WTC11 (cell line): ENCODE data around the gene UAP1L1. TPM values are rescaled to one million over a fixed set of nuclear protein-coding genes. Genes with fewer than 3 reads are reported as not detected.

Experiments used
- ATAC-seq: fragments of 200-7000 bp; cut with Tn5 transposase; 2 replicates; pipeline ENCODE4 v1.10.0; 2021; ENCODE audit warnings: mild to moderate bottlenecking, moderate library complexity
- CTCF ChIA-PET: fragments of 300-600 bp; sonication (Branson Sonifier 250); formaldehyde crosslinking; loops from one replicate; lab custom pipeline; 2021; ENCODE audit warnings: antibody characterized with exemption; lab: Charles Lee
- POLR2A ChIA-PET: fragments of 350-600 bp; sonication (Branson Sonifier 250); formaldehyde crosslinking; loops from one replicate; lab custom pipeline; 2021; ENCODE audit warnings: antibody characterized with exemption; lab: Charles Lee
- DNase-seq: peaks from one replicate; pipeline ENCODE4 v3.0.0; 2021; ENCODE audit warnings: low spot score
- H3K27ac Mint-ChIP-seq: 2 replicates; pipeline ENCODE4 v1.8.0; 2021; ENCODE audit warnings: mixed read lengths
- H3K27me3 Mint-ChIP-seq: 2 replicates; pipeline ENCODE4 v1.8.0; 2021; ENCODE audit warnings: low read depth, mild to moderate bottlenecking, moderate library complexity, mixed read lengths
- H3K36me3 Mint-ChIP-seq: 2 replicates; pipeline ENCODE4 v1.8.0; 2021; ENCODE audit warnings: mixed read lengths
- H3K4me1 Mint-ChIP-seq: 2 replicates; pipeline ENCODE4 v1.8.0; 2022; ENCODE audit warnings: mixed read lengths
- H3K4me3 Mint-ChIP-seq: 2 replicates; pipeline ENCODE4 v1.8.0; 2021; ENCODE audit warnings: mild to moderate bottlenecking, moderate library complexity, mixed read lengths
- H3K9me3 Mint-ChIP-seq: 2 replicates; pipeline ENCODE4 v1.8.0; 2021; ENCODE audit warnings: mixed read lengths
- CBFB ChIP-seq: sonication (generic); formaldehyde crosslinking; IDR thresholded peaks from 2 replicates; pipeline ENCODE4 v1.8.1; 2022; ENCODE audit warnings: mild to moderate bottlenecking, low read depth, missing genetic modification reagents
- ELF4 ChIP-seq: sonication (generic); formaldehyde crosslinking; IDR thresholded peaks from 2 replicates; pipeline ENCODE4 v1.8.1; 2022; ENCODE audit warnings: low read depth, mild to moderate bottlenecking, moderate library complexity, missing genetic modification reagents
- ERG ChIP-seq: fragments of 250-450 bp; sonication (Bioruptor Pico); IDR thresholded peaks from 2 replicates; pipeline ENCODE4 v1.8.0; 2021; ENCODE audit warnings: mild to moderate bottlenecking
- GRHL2 ChIP-seq: fragments of 250-450 bp; sonication (Bioruptor Pico); IDR thresholded peaks from 2 replicates; pipeline ENCODE4 v1.8.0; 2022; ENCODE audit warnings: mild to moderate bottlenecking, moderate library complexity; ENCODE audit not compliant: insufficient replicate concordance, severe bottlenecking
- GTF2I ChIP-seq: fragments of 250-450 bp; sonication (Bioruptor Pico); conservative IDR thresholded peaks from 2 replicates; pipeline ENCODE4 v1.4.0; 2021; ENCODE audit warnings: mild to moderate bottlenecking
- IRF1 ChIP-seq: sonication (generic); formaldehyde crosslinking; IDR thresholded peaks from 2 replicates; pipeline ENCODE4 v1.8.0; 2023; ENCODE audit warnings: missing genetic modification reagents
- MYBL2 ChIP-seq: sonication (generic); formaldehyde crosslinking; IDR thresholded peaks from 2 replicates; pipeline ENCODE4 v1.8.1; 2023; ENCODE audit warnings: mild to moderate bottlenecking, moderate library complexity, missing genetic modification reagents
- NR3C1 ChIP-seq: sonication (generic); formaldehyde crosslinking; conservative IDR thresholded peaks from 2 replicates; pipeline ENCODE4 v1.8.1; 2023; ENCODE audit warnings: low read depth, mild to moderate bottlenecking, missing genetic modification reagents
- RORB ChIP-seq: fragments of 250-450 bp; sonication (Bioruptor Pico); IDR thresholded peaks from 2 replicates; pipeline ENCODE4 v1.9.0; 2021; ENCODE audit warnings: mild to moderate bottlenecking
- SMAD4 ChIP-seq: sonication (generic); formaldehyde crosslinking; IDR thresholded peaks from 2 replicates; pipeline ENCODE4 v1.8.0; 2022; ENCODE audit warnings: mild to moderate bottlenecking, missing genetic modification reagents
- STAT6 ChIP-seq: sonication (generic); formaldehyde crosslinking; conservative IDR thresholded peaks from 2 replicates; pipeline ENCODE4 v1.8.1; 2023; ENCODE audit warnings: mild to moderate bottlenecking, low read depth, missing genetic modification reagents, moderate library complexity
- TEAD4 ChIP-seq: sonication (generic); formaldehyde crosslinking; IDR thresholded peaks from 2 replicates; pipeline ENCODE4 v1.8.0; 2022; ENCODE audit warnings: mild to moderate bottlenecking, missing genetic modification reagents
- ZNF263 ChIP-seq: sonication (generic); formaldehyde crosslinking; IDR thresholded peaks from 2 replicates; pipeline ENCODE4 v1.8.1; 2022; ENCODE audit warnings: low read depth, mild to moderate bottlenecking, moderate library complexity, missing genetic modification reagents
- ZNF317 ChIP-seq: sonication (generic); formaldehyde crosslinking; IDR thresholded peaks from 2 replicates; pipeline ENCODE4 v1.8.1; 2023; ENCODE audit warnings: low read depth, mild to moderate bottlenecking, moderate library complexity, missing genetic modification reagents, borderline replicate concordance
- ZNF416 ChIP-seq: fragments of 250-450 bp; sonication (Bioruptor Pico); IDR thresholded peaks from 2 replicates; pipeline ENCODE4 v1.9.0; 2021; ENCODE audit warnings: mild to moderate bottlenecking, inconsistent platforms
- ZNF425 ChIP-seq: fragments of 250-450 bp; sonication (Bioruptor Pico); conservative IDR thresholded peaks from 2 replicates; pipeline ENCODE4 v1.9.0; 2021; ENCODE audit warnings: mild to moderate bottlenecking
- total RNA-seq: library from RNA; stranded (reverse); gene quantifications from 3 replicates; pipeline ENCODE4 v1.2.3, GENCODE V29; 2021
- TF ChIP-seq, protein P1 (sequence below): sonication (generic); formaldehyde crosslinking; IDR thresholded peaks from 2 replicates; pipeline ENCODE4 v1.8.0; 2023; ENCODE audit warnings: mild to moderate bottlenecking, missing genetic modification reagents
- TF ChIP-seq, protein P2 (sequence below): fragments of 250-450 bp; sonication (Bioruptor Pico); IDR thresholded peaks from 2 replicates; pipeline ENCODE4 v1.9.0; 2021; ENCODE audit warnings: mild to moderate bottlenecking
- TF ChIP-seq, protein P3 (sequence below): sonication (generic); formaldehyde crosslinking; IDR thresholded peaks from 2 replicates; pipeline ENCODE4 v1.8.1; 2022; ENCODE audit warnings: low read depth, missing genetic modification reagents, borderline replicate concordance

Gene UAP1L1
- total RNA-seq, 1 experiment from 2014 or later, result 17.7 TPM

GRCh38 chr9:137045294-137046087, 31.8 kb upstream of the UAP1L1 start (continued):
- 0 out of 2 replicates have a peak, but pooled peaks have one; percentile 22 for TF ChIP-seq ELF4

GRCh38 chr9:137046088-137046787, 31.1 kb upstream of the UAP1L1 start, which contains the start of gene NPDC1:
Gene NPDC1 (minus strand): TSS chr9:137046177. CDS start chr9:137045989, 188 bp downstream.
- ChIA-PET CTCF (interaction anchor here (0.5 to 1.9 kb wide), 66 partner anchors 9 to 468 kb away, joined by 3 to 93 read pairs (median 6); partner anchors contain the start of genes ABCA2, C8G, CLIC3 and CYSRT1), POLR2A (interaction anchor here (0.8 kb wide), 1 partner anchor 19 kb away, joined by 3 read pairs; no protein-coding TSS in a partner anchor)
- Mint-ChIP-seq H3K9me3 (no peaks in the 10 kb centered on the region), H3K27ac (no peak within 1 kb of the TSS), H3K4me3 (peak within 1 kb of the TSS; percentile 77), H3K27me3 (peaks cover 47% of the 10 kb centered on the region), H3K36me3 (no peaks in the 10 kb centered on the region), H3K4me1 (peaks cover 10% of the 10 kb centered on the region)
- DNase-seq (peak; percentile 94), ATAC-seq (peak; percentile 69)
- TF ChIP-seq, protein P1, sequence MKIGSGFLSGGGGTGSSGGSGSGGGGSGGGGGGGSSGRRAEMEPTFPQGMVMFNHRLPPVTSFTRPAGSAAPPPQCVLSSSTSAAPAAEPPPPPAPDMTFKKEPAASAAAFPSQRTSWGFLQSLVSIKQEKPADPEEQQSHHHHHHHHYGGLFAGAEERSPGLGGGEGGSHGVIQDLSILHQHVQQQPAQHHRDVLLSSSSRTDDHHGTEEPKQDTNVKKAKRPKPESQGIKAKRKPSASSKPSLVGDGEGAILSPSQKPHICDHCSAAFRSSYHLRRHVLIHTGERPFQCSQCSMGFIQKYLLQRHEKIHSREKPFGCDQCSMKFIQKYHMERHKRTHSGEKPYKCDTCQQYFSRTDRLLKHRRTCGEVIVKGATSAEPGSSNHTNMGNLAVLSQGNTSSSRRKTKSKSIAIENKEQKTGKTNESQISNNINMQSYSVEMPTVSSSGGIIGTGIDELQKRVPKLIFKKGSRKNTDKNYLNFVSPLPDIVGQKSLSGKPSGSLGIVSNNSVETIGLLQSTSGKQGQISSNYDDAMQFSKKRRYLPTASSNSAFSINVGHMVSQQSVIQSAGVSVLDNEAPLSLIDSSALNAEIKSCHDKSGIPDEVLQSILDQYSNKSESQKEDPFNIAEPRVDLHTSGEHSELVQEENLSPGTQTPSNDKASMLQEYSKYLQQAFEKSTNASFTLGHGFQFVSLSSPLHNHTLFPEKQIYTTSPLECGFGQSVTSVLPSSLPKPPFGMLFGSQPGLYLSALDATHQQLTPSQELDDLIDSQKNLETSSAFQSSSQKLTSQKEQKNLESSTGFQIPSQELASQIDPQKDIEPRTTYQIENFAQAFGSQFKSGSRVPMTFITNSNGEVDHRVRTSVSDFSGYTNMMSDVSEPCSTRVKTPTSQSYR, result peak; percentile 76; the same call in 1 of the 2 replicates
- TF ChIP-seq IRF1 (CRISPR knock-in tag) (no peak), SMAD4 (peak; percentile 78), MYBL2 (peak; percentile 62; the same call in 1 of the 2 replicates), CBFB (CRISPR knock-in tag) (0 out of 2 replicates have a peak, but pooled peaks have one; percentile 66), RORB (CRISPR knock-in tag) (no peak), GRHL2 (no peak), NR3C1 (CRISPR knock-in tag) (no peak), TEAD4 (CRISPR knock-in tag) (peak; percentile 71; the same call in 1 of the 2 replicates), ZNF317 (CRISPR knock-in tag) (no peak), ERG (CRISPR knock-in tag) (no peak), ZNF263 (0 out of 2 replicates have a peak, but pooled peaks have one; percentile 16), ZNF416 (CRISPR knock-in tag) (no peak), STAT6 (CRISPR knock-in tag) (no peak), GTF2I (CRISPR knock-in tag) (no peak), ZNF425 (CRISPR knock-in tag) (no peak)
- TF ChIP-seq, protein P2, sequence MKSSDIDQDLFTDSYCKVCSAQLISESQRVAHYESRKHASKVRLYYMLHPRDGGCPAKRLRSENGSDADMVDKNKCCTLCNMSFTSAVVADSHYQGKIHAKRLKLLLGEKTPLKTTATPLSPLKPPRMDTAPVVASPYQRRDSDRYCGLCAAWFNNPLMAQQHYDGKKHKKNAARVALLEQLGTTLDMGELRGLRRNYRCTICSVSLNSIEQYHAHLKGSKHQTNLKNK, result no peak
- TF ChIP-seq, protein P3, sequence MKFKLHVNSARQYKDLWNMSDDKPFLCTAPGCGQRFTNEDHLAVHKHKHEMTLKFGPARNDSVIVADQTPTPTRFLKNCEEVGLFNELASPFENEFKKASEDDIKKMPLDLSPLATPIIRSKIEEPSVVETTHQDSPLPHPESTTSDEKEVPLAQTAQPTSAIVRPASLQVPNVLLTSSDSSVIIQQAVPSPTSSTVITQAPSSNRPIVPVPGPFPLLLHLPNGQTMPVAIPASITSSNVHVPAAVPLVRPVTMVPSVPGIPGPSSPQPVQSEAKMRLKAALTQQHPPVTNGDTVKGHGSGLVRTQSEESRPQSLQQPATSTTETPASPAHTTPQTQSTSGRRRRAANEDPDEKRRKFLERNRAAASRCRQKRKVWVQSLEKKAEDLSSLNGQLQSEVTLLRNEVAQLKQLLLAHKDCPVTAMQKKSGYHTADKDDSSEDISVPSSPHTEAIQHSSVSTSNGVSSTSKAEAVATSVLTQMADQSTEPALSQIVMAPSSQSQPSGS (CRISPR knock-in tag), result no peak
